Tibial nerve (tissue), 3 donors: ENCODE results near the gene GIPC3.

Source experiments
- POLR2A ChIP-seq, 2 donors: fragments of 450-650 bp; IDR thresholded peaks; one replicate each; pipeline ENCODE4 v1.6.1; 2017; ENCODE audit warnings: antibody characterized with exemption in 2 of 2, mild to moderate bottlenecking in 2 of 2, moderate library complexity in 2 of 2
- TF ChIP-seq, protein P1 (sequence below), 5 experiments: fragments of 200-600 bp in 3 of 5; fragments of 450-650 bp in 2 of 5; sonication (generic) in 3 of 5; IDR thresholded peaks; one replicate each; pipeline ENCODE4 v1.5.1; 2016 to 2019; ENCODE audit warnings: antibody characterized with exemption in 5 of 5, mild to moderate bottlenecking in 3 of 5, moderate library complexity in 2 of 5

DNA sequence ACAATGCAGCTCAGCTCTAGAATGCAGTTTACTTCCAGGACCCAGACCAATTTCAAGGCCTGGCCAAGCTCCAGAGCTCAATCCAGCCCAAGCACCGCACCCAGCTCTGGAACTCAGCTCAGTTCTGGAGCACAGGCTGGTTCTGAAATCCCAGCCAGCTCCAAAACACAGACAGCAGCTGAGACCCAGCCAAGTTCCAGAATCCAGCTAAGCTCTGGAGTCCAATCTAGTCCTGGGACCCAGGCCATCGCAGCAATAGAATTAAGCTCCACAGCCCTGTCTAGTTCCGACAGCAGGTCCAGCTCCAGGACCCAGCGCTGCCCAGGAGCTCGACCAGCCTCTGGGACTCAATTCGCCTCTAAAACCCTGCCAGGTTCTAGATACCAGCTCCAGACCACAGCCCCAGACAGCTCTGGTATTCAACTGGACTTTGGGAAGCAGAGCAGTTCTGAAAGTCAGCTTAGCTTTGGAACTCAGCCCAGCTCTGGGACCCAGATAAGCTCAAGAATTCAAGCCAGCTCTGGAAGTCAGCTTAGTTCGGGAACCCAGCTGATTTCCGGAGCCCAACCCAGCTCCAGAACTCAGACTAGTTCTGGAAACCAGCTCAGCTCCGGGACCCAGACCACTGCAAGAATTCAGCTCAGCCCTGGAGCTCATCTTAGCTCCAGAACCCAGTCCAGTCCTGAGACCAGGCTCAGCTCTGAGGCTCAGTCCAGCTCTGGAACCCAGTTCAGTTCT, 6.8 kb downstream of the GIPC3 start:
- TF ChIP-seq, protein P1, sequence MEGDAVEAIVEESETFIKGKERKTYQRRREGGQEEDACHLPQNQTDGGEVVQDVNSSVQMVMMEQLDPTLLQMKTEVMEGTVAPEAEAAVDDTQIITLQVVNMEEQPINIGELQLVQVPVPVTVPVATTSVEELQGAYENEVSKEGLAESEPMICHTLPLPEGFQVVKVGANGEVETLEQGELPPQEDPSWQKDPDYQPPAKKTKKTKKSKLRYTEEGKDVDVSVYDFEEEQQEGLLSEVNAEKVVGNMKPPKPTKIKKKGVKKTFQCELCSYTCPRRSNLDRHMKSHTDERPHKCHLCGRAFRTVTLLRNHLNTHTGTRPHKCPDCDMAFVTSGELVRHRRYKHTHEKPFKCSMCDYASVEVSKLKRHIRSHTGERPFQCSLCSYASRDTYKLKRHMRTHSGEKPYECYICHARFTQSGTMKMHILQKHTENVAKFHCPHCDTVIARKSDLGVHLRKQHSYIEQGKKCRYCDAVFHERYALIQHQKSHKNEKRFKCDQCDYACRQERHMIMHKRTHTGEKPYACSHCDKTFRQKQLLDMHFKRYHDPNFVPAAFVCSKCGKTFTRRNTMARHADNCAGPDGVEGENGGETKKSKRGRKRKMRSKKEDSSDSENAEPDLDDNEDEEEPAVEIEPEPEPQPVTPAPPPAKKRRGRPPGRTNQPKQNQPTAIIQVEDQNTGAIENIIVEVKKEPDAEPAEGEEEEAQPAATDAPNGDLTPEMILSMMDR (IDR thresholded peaks at IDR 0.05) = no peak
- no peak for TF ChIP-seq POLR2A (IDR thresholded peaks at IDR 0.05)
